ENCODE data around the gene SYNE1.
"Not testable (repeated sequence)": the region's sequence is repeated elsewhere in the genome, so short reads cannot be mapped to it uniquely, and the experiment has no call there.

The SYNE1 gene

GRCh38 chr6:152143359-152143758 lies 493.8 kb downstream of the SYNE1 start:
- no peak for DNase-seq (ENCODE audit: low read depth, low spot score)

DNA sequence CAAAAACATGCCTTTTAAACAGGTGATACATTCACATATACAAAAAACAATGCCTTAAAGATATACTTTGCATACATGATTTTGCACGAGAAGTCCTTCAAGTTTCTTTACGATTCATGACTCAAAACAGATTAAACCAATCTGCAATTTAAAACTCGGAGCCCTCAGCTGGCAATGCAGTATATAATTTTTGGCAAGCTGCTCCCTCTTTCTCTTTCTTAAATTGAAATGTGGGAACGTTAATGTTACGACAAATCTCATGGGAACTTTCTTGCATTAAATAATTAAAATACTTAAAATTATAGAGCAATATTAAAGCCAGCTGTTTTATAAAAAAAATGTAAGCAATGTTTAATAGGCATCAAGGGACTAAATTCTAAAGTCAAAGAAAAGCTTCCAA lies 495.1 kb downstream of the SYNE1 start:
- no peak for DNase-seq (ENCODE audit: low read depth, low spot score)

DNA sequence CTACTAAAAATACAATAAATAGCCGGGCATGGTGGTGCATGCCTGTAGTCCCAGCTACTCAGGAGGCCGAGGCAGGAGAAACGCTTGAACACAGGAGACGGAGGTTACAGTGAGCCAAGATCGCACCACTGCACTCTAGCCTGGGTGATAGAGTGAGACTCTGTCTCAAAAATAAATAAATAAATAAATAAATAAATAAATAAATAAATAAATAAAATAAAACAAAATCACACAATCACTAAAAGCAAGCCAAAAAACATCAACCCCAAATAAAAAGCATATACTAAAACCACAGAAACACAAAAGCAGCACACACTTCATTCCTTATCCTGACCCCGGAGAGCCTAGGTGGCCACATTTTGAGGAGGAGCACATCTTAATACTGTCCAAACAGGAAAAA lies 498.8 kb downstream of the SYNE1 start:
- DNase-seq (ENCODE audit: low read depth, low spot score) = not testable (repeated sequence)

- DNase-seq (ENCODE audit: low read depth, low spot score) = no peak
These were observed 500.7 kb downstream of the SYNE1 start for GRCh38 chr6:152136449-152136825.

DNA sequence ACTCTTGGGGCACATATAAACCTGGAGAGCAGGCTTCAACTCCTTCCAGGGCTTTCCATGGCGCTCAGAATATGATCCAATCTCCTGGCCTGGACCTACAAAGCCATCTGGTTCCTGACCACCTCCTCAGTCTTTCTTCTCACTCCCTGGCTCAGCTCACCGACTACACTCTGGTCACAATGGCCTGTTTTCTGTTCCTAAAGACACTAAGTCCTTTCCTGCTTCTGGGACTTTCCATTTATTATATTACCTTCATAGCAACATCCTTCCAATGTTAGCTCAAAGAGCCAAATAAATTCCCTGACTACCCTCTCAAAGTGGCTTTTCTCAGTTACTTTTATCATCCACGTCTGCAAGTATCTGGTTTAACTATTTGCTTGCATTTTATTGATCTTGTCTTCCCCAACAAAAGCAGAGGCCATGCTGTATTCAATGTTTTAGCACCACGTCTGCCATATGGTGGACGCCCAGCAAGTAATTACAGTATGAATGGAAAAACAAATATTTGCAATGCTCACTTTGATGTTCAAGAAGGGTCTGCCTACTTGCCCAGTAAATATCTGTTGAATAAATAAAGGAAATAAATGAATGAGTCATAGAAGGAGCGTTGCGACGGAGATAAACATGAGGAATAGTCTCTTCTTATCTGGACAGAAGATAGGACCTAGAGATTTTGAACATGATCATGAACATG lies 501.3 kb downstream of the SYNE1 start:
- no peak for DNase-seq (ENCODE audit: low read depth, low spot score)

- DNase-seq (ENCODE audit: low read depth, low spot score) = no peak
These were observed 506.7 kb downstream of the SYNE1 start for GRCh38 chr6:152130441-152130840.

DNA sequence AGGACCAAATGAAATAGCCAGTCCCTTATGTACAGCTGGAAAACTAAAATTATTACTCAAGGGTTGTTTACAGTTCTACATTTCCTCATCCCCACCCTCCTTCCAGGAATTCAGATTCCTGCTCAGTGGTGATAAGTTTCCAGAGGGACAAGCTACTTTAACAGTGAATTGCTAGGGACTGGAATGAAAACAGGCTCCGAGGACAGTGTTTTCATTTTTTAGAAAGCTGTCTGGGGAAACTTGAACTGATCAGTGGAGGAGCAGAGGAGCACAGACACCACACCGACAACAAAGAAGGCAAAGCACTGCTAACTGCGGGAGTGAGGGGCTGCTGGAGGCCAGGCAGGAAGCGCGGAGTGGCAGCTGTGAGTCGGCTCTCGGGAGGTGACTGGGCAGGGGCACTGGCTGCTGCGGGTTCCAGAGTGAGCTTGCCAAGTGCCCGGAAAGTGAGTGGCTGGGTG lies 507.4 kb downstream of the SYNE1 start:
- DNase-seq (ENCODE audit: low read depth, low spot score) = peak; percentile 13

GRCh38 chr6:152127432-152128165 lies 509.6 kb downstream of the SYNE1 start:
- DNase-seq (ENCODE audit: low read depth, low spot score) = no peak

- peak; percentile 45 for DNase-seq (ENCODE audit: low read depth, low spot score)
These were observed 512.6 kb downstream of the SYNE1 start for GRCh38 chr6:152124429-152125074.

DNA sequence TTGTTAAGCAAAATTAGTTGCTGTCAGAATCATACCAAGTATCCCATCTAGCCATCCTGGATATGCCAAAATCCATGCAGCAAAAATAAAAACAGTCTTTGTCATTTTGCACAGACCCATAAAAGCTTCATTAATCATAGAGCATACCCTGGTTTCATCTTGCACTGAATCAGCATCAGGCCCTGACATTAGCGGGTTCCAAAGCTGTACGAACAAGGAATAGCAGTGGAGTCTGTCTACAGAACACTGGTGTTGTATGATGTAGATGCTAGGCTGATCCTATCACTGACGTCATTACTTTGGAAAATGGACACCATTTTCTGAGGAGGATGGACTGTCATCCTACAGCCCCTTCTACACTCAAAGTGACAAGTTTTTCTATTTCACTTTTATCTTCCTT lies 514.1 kb downstream of the SYNE1 start:
- no peak for DNase-seq (ENCODE audit: low read depth, low spot score)

DNA sequence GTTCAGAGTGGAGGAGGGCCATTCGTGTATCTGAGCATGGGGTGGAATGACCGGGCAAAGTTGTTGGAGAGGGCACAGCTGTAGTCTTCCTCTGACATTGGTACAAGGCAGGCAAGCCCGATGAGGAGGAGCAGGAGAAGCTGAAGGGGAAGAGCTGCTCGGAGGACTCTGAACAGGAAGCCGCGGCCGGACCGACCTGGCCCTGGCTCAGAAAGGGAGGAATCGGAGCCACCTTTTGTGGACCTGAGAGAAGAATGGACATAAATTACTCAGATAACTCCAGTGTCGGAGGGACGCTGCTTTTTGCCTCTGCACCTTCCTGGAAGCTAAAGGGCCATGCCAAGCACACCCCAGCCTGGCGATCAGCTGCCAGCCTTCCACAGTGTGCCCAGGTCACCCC lies 514.7 kb downstream of the SYNE1 start:
- DNase-seq (ENCODE audit: low read depth, low spot score) = no peak

- no peak for DNase-seq (ENCODE audit: low read depth, low spot score)
These were observed 515.3 kb downstream of the SYNE1 start for GRCh38 chr6:152121910-152122309.

DNA sequence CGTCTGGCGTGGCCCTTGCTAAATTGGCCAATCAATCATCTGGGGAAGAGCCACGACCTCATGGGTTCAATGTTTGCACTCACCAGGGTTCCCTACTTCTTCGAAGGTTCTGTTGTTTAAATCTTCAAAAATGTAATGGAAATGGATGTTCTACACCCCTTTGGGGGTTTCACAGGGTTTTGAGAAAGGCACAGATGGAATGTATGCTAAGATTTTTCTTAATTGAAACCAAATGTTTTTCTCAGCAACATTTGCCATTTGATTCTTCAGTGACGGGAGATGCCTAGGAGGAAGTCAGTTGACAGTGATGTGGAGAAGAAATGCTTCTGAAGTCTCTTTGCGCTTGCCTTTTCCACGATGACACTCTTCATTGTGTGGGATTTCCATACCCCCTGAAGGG lies 517.3 kb downstream of the SYNE1 start:
- DNase-seq (ENCODE audit: low read depth, low spot score) = no peak

DNA sequence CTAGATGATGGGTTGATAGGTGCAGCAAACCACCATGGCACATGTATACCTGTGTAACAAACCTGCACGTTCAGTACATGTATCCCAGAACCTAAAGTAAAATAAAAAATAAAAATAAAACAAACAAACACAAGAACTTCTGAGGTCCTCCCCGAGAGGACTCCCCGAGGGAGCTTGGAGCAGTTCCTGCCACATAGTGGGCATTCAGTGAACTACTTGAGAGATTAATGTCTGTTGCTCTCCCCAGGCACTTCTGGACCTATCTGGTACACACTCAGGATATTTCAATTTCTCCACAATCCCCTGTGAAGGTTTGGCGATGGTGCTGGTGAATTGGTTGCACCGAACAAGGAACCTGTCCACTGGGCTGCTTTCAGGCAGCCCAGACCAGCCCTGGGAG lies 518.5 kb downstream of the SYNE1 start:
- DNase-seq (ENCODE audit: low read depth, low spot score) = no peak

DNA sequence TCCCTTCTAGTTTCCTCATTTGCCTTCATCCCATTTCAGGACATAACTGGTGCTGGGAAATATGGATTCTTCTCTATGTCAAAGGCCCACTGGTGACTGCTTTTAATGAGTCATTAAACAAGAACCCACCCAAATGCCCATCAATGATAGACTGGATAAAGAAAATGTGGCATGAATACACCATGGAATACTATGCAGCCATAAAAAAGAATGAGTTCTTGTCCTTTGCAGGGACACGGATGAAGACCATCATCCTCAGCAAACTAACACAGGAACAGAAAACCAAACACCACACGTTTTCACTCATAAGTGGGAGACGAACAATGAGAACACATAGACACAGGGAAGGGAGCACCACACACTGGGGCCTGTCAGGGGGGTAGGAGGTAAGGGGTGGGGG lies 518.9 kb downstream of the SYNE1 start:
- no peak for DNase-seq (ENCODE audit: low read depth, low spot score)

- DNase-seq (ENCODE audit: low read depth, low spot score) = no peak
These were observed 519.7 kb downstream of the SYNE1 start for GRCh38 chr6:152117156-152118133.

- no peak for DNase-seq (ENCODE audit: low read depth, low spot score)
These were observed 524.5 kb downstream of the SYNE1 start for GRCh38 chr6:152112491-152113261.

DNA sequence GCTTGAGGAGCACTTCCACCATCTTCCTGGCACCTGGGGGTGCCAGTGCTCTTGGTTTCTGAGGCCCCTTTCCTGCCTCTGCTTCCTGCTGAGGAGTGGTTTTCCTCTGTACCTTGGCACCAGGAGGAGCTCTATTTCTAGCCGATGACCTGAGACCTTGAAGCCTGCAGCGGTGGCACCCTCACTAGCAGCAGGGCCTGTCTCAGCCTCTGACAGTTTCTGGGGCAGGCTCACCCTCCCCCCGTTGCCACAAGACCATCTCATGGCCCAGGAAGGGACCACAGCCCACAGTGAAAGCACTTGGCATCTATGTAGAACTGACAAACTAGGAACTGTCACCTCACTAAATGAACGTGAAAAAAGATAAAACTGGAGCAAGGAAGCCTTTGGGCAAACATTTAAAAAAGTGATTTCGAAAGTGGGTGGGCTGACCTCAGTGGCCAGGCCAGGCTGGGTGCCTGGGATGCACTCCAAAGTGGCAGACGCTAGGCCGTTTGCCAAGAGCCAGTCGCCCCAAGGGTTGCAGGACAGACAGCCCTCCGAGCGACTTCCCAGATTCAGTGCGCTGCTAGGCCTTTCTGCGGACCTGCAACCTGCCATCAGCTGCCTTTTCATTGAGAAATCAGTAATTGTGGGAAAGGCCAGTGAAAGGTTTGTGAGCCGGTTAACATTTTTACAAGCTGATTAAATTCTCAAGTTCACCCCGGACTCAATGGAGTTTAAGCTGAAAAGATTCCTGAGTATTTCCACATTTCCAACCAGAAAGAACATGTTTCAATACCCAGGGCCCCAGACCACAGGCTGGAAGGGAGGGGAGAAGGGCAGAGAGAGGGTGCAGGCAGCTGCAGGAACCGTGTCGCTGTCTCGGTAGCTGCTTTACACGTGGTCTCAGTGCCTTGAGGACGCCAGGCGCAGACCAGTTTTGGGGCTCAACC lies 526.0 kb downstream of the SYNE1 start:
- no peak for DNase-seq (ENCODE audit: low read depth, low spot score)

GRCh38 chr6:152107973-152108372 lies 529.2 kb downstream of the SYNE1 start:
- no peak for DNase-seq (ENCODE audit: low read depth, low spot score)

DNA sequence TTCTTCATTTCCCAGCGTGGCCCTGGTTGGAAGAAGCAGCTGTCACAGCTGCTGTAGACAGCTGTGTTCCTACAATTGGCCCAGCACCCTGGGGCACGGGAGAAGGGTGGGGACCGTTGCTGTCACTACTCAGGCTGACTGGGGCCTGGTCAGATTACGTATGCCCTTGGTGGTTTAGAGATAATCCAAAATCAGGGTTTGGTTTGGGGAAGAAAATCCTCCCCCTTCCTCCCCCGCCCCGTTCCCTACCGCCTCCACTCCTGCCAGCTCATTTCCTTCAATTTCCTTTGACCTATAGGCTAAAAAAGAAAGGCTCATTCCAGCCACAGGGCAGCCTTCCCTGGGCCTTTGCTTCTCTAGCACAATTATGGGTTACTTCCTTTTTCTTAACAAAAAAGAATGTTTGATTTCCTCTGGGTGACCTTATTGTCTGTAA lies 537.0 kb downstream of the SYNE1 start:
- DNase-seq (ENCODE audit: low read depth, low spot score) = no peak

Measured in smooth muscle cell of the brain vasculature (primary cell).